Activated gamma-delta T cell treated with anti-CD3 and anti-CD28 coated beads, Interleukin-2, amount 50 U/mL, for 16 hours (primary cell): Measurements from ENCODE around the gene IL11RA.

Source experiments
- DNase-seq: peaks from one replicate; pipeline ENCODE4 v3.0.0-alpha.2; 2020; ENCODE audit warnings: low read depth

The IL11RA gene

DNA sequence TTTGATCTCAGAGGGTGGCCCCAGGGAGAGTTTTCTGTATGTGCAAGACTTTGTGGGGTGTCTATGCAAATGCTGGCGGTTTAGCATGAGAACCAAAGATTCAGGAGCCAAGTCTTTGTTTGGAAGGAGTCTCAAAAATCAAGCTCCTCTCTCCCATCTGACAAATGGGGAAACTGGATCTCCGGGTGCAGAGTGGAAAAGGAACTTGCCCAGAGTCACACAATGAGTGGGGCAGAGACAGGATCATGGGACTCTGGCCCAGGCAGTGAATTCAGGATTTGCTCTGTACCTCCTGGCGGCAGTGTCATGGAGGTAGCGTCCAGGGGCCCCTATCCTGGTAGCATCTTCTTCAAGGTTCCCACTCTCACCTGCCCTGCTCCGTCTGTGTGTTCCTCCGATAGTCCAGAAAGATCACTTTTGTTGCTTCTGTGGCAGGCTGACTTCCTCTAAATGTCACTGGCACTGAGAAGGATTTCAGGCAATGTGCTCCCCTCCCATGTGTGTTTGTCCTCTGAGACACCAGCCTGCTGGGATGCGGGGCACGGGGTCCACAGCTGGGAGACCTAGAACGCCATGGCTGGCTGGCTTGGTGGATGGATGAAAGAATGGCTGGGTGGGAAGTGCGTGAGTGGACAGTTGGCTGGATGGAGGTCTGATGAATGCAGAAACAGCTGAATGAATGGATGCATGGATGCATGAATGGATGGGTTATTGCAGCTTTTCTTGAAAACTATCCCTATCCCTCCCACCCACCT lies 35.5 kb downstream of the IL11RA start:
- DNase-seq = no peak

DNA sequence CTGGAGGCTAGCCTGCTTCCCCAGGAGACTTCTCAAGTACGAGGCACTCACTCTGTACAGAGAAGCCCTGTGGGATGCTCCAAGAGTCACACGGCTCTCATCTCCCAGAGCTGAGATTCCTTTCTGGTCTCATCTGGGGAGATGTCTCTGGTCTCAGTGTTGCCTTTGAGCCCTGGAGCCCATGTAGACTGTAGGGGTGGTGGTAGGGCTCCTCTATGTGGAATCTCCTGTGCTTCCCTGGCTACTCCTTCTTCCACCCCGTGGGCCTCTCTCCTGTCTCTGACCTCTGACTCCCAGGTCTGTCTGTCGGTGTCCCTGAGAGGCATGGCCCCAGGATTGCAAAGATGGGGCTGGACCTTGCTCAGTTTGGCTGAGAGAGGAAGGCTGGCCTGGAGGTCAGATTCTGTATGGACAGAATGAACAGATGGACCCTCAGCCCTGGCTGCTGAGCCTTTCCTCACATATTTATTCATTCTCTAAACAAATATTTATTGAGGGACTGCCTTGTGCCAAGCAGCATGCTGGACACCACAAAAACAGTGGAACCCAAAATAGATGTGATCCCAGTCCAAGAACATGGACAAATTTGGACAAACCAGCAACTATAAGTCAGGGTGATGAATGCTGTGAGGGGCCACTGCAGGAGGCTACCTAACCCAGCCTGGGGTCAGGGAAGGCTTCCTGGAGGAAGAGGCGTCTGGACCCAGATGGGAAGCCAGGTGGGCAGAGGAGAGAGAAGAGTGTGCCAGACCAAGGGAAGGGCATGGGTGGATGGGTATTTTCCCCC lies 36.5 kb downstream of the IL11RA start:
- DNase-seq = no peak

DNA sequence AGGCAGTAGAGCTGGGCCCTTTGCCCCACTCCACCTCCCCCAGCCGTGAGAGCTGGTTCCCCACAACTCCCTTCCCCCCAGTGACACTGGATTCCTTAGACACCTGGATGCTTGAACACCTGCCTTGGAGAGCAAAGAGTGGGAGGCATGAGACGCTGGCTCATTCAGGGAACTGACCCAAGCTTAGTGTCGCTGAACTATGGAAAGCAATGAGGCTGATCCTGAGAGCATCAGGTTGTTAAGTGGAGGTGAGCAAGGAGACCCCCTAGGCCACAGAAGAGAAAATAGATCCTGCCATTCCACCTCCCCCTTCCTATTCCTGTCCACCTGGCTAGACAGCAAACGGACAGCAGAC lies 37.1 kb downstream of the IL11RA start:
- no peak for DNase-seq

DNA sequence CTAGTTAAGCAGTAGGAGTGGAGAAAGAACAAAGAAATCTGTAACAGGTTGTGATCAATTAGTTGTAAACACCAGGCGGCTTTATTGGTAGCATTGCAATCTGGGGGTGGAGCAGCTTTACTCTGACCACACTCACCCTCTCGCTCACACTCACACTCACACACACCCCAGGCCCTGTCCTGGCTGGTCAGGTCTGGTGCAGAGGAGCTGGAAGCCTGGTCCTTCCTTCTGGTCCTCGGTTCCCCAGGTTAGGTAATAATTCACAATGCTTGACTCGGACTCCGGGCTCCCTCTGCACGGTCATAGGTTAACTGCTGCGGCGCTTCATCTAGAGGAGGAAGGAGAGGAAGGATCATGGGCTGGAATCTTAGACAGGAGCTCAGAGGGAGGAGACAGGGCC lies 37.5 kb downstream of the IL11RA start:
- DNase-seq = no peak

DNA sequence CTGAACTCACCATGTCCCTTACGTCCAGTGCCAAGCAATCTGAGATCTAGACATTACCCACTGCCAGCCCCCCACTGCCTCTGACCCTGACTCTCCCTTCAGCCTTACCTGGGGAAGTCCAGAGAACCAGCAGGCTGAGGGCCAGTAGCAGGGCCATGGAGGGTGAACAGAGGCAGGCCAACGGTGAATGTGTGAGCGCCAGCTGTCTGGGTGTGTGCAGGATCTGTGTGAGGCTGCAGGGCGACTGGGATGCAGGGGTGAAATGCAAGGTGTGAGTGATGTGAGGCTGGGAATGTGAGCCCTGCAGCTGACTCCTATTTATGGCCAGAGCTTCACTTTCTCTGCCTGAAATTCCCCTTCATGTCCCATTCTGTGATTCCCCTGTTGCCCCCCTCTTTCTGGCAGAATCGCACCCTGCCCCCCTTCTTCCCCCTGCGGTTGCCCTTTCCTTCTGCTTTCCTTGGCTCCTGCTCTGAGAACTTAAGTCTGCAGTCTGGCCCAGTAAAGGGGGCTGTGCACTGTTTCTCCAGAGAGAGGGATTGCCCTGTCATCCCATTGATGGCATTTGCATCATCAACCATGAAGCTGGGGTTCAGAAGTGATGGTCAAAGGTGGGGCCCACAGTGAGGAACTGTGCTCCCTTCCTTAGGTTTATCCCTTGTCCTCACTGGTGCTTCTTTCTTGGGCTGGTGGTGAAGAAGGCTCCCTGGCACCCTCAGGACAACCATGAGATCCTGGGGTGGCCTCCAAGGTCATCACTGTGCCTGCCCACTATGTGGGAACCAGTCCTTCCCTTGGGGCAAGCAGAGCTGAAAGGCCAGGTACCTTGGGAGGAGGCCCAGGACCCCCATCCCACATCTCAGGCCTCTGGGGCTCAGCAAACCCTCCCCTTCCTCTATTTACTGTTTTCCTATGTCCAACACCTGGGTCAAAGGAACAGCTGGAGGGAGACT lies 39.3 kb downstream of the IL11RA start, which contains the start of gene CCL19:
CCL19 (minus strand) TSS at position 294 of the 953 bp plus-strand sequence; CDS start at position 157, 137 bp downstream.
- no peak for DNase-seq

DNA sequence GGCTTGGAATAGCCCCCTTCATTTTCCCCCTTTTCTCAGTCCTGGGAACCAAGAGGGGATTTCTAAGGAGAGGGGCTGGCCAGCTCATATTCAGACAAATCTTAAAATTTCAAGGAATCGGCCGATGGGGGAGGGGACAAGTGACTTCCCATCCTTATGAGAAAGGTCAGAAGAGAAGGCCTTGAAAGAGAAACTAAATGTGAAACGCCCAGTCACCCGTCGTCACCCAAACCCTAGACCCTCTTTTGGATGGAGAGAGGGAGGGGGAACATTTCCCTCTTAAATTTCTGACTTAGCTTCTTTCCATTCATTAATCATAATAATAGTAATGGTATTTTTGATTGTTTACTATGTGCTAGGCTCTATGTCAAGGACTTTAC lies 39.9 kb downstream of the IL11RA start:
- no peak for DNase-seq

DNA sequence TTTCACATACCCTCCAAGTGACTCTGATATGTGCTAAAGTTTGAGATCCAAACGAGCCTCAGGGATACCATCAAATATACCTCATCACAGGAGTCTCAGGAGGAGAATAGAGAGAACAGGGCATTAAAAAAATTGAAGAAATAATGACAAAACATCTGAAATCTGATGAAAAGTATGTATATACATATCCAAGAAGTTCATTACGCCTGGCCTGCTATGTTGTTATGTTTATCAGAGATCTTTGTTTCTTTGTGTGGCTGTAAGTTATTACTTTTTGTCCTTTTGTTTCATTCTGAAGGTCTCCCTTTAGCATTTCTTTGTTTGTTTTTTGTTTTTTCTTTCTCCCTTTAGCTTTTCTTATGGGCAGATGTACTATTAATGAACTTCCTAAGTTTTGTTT lies 41.6 kb downstream of the IL11RA start:
- no peak for DNase-seq

DNA sequence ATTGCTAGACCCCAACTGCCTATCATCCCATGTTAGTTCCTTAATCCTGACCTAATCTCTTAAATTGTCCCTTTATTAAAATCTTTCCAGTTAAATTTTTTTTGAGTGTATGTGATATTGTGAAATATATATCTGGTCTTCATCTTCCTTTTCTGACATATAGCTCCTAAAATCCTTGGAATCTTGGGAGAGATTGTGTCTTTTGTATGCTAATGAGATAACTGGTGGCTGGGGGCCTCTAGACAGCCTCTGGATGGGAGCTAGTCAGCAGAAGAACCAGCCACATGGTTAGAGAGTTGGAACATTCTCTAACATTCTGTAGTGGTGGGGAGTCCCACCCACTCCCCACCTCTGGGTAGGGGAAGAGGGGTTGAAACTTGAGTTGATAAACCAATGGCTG lies 42.8 kb downstream of the IL11RA start:
- DNase-seq = no peak

DNA sequence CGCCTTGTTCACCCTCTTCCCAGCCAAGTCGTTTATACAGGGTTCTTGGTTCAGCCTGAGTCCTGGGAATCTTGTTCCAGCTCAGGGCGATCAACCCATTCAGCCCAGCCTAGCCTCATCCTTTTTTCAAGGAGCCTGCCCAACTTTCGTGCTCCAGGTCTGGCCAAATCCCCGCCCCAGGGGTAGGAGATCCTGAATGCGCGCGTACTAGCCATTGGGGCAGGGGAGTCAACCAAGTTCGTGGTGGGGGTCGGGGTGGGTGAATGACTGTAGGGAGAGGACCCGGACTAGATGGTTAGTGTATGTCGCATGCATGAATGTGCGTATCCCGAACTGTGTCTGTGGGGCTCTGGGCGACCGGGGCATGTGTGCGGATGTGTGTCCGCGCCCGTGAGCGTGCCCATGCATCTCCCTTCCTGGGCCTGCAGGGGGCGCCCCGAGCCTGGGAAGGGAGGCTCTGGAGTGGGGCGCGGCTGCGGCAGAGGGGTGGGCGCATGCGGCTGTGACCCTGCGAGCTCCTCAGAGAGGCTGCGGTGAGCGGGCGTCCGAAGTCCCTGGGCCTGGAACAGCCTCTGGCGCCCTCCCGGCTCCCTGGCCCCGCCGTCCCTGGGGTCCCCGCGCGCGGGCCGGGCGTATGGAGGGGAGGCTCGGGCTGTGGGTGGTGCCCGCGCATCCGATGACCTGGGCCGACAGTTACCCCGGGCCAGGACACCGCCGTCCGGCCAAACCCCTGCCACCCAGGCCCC lies 49.2 kb downstream of the IL11RA start:
- DNase-seq = peak; percentile 59

DNA sequence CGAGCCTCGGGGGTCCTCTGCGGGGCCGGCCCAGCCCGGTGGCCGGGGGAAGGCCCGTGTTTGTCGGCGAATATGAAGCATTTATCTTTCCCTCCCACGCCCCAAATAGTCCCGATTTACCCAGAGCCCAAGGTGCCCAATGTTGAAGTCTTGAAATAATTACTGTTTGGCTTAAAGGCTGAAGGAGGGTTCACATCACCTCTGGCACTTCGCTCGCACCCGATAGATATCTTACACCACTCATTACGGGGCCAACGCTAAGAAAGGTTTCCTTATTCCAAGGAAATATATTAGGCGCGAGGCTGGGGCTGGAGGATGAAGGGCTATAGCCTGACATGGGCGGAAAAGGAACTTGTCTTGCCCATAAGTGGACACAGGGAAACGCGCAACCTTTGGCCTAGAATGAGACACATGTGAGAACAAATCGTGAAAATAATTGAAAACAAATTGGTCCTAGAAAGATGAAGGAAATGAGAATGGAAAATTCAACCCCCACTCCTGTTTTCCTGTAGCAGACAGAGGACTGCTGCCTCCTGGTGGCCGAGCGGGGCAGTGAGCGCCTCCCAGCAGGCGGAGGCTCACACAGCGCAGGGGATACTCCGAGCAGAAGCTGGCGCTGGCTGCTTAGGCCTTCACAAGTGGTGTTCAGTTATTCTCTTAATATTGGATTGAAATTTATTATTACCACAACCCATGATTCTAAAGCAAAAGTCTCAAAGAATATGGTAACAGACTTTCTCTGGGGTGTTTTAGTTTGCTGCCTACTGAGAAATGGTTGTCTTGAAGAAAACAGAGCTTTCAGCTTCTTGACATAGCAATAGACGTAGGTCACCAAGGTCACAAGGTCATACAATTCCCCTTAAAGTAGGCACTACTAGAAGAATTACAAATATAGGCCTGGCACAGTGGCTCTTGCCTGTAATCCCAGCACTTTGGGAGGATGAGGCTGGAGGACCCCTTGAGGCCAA lies 50.1 kb downstream of the IL11RA start:
- peak; percentile 65 for DNase-seq

DNA sequence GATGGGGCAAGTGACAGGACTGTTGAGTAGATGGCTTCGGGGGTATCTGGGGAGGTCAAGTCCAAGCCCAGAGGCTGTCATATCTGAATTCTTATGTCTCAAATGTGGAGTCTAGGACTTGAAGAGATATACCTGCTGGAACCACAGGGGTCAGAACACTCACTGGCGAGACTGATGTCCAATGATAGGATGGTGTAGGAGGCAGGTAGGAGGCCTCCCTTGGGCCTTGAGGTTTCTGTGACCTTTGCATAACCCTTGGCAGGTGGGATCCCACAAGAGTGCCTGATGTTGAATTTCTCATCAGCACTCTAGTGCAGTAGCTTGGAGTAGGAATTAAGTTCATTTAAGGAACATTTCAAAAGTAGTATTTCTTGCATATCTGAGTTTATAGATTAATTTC lies 55.1 kb downstream of the IL11RA start:
- DNase-seq = no peak

DNA sequence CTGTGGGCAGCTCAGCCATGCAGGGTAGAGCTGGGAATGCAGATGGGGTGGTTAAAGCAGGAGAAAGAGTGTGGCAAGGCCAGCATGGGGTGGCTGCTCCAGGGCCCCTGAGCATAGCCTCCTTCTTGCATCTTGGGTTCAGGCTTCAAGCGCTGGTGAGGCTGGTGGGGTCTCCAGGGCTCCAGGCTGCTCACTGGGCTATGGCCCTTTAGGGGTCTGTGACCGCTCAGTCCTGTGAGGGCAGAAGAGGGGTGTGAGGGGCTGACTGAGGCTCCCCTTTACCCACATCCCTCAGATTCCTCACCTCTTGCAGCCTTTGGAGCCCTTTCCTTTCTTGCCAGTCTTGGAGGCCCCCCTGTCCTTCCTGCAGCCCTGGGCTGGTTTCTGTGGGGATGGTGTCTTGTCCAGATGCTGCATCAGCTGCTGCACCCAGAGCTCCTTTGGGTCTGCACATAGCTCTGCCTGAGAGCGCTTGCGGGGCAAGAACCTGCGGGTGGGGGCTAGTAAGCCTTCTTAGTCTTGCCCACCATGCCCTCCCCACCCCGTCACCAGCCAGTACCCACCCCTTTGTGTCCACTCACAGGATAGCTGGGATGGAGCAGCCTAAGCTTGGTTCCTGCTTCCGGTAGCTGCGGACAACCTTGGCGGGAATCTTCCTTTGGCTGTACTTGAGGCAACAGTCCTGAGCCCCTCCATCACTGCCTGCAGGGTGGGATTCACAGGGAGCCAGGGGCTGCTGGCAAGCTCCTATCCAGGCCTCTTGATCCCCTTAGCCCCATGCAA lies 57.4 kb downstream of the IL11RA start:
- no peak for DNase-seq

DNA sequence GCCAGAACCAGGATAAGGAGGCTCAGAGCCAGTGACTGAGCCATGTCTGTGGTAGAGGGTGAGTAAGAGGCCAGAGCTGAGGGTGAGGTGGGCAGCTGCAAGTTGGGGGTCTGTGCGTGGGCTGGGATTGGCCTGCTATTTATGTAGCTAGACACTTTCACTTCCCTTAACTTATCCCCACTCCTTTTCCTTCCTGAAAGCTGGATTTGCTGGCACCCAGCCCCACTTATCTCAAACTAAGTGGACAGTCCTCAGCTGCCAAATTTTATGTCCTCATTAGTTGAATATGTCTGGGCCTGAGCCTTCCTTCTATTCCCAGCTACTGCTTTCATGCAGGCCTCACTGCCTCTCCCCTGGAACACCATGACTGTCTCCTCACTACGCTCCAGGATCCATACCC lies 58.0 kb downstream of the IL11RA start, which contains the start of gene CCL21:
CCL21 (minus strand) TSS at position 114 of the 400 bp plus-strand sequence; CDS start at position 44, 70 bp downstream.
- DNase-seq = no peak
